Measurements from ENCODE around the gene PTPRG. TPM values are rescaled to one million over a fixed set of nuclear protein-coding genes. Genes with fewer than 3 reads are reported as not detected.
A peak's percentile ranks its signal among the peaks of the same experiment; 100 is the strongest.

PTPRG gene
- total and polyA plus RNA-seq, 12 donors = 6.3 to 119 (median 72.2) TPM

- Histone ChIP-seq H3K27me3 (no peaks in the 10 kb centered on the region), H3K4me1 (replicated peaks in 1 of 2) (no peaks in the 10 kb centered on the region), H3K9me3 (replicated peaks in 1 of 3) (no peaks in the 10 kb centered on the region), H3K4me3 (no peak overlapping the region), H3K36me3 (replicated peaks in 1 of 2) (no peaks in the 10 kb centered on the region), H3K27ac (no peak overlapping the region)
- TF ChIP-seq POLR2A (IDR thresholded peaks at IDR 0.05) = no peak
- no peak for TF ChIP-seq CTCF (IDR thresholded peaks at IDR 0.05)
- no peak for DNase-seq
- intact Hi-C loops (cut with DNase I) = no loop called here
- WGBS, 4 donors = 93 to 99% (median 95%) methylated on average over 6 of the region's 6 CpGs
These were observed 613.8 kb downstream of the PTPRG start for GRCh38 chr3:62175161-62175560.

- Histone ChIP-seq H3K27ac (no peak overlapping the region), H3K9me3 (replicated peaks in 1 of 3) (no peaks in the 10 kb centered on the region), H3K27me3 (no peaks in the 10 kb centered on the region), H3K4me1 (replicated peaks in 1 of 2) (no peaks in the 10 kb centered on the region), H3K36me3 (replicated peaks in 1 of 2) (no peaks in the 10 kb centered on the region), H3K4me3 (no peak overlapping the region)
- no peak for TF ChIP-seq POLR2A (IDR thresholded peaks at IDR 0.05)
- no peak for TF ChIP-seq CTCF (IDR thresholded peaks at IDR 0.05)
- no peak for DNase-seq
- intact Hi-C loops (cut with DNase I) = no loop called here
These were observed 616.7 kb downstream of the PTPRG start for GRCh38 chr3:62178032-62178431.

GRCh38 chr3:62178739-62179600 is 617.6 kb downstream of the PTPRG start:
- TF ChIP-seq POLR2A (IDR thresholded peaks at IDR 0.05) = no peak
- TF ChIP-seq CTCF (IDR thresholded peaks at IDR 0.05) = no peak
- no peak overlapping the region for H3K4me3 ChIP-seq
- no peaks in the 10 kb centered on the region for H3K36me3 ChIP-seq (replicated peaks in 1 of 2)
- 89 to 100% (median 93%) methylated on average over 6 to 8 of the region's 8 CpGs for WGBS, 4 donors
- H3K27ac ChIP-seq = no peak overlapping the region
- no peaks in the 10 kb centered on the region for H3K9me3 ChIP-seq (replicated peaks in 1 of 3)
- intact Hi-C loops (cut with DNase I) = no loop called here
- H3K4me1 ChIP-seq (replicated peaks in 1 of 2) = no peaks in the 10 kb centered on the region
- no peak for DNase-seq
- H3K27me3 ChIP-seq = no peaks in the 10 kb centered on the region

GRCh38 chr3:62180514-62180913 is 619.1 kb downstream of the PTPRG start:
- Histone ChIP-seq H3K27ac (peak overlapping the region in 1 of 5 donors; percentile 15), H3K4me1 (replicated peaks in 1 of 2) (peaks cover 6 to 7% of the 10 kb centered on the region in 2 donors), H3K36me3 (replicated peaks in 1 of 2) (no peaks in the 10 kb centered on the region), H3K9me3 (replicated peaks in 1 of 3) (no peaks in the 10 kb centered on the region), H3K4me3 (no peak overlapping the region), H3K27me3 (no peaks in the 10 kb centered on the region)
- TF ChIP-seq CTCF (IDR thresholded peaks at IDR 0.05) = no peak
- no peak for TF ChIP-seq POLR2A (IDR thresholded peaks at IDR 0.05)
- WGBS, 4 donors = 76 to 92% (median 84%) methylated on average over 5 of the region's 5 CpGs
- DNase-seq = peak in 1 of 7 donors; percentile 39
- intact Hi-C loops (cut with DNase I) = loop anchor here (10.0 kb wide), 2 partner anchors 316 to 616 kb away; partner anchors contain the start of gene PTPRG (in 1 of the 2)

All from adrenal gland (tissue), 12 donors.